ENCODE results near the gene C16orf74. TPM values are rescaled to one million over a fixed set of nuclear protein-coding genes. Genes with fewer than 3 reads are reported as not detected.

The C16orf74 gene
- total RNA-seq, 1 donor from 2014 or later = 0.82 TPM

DNA sequence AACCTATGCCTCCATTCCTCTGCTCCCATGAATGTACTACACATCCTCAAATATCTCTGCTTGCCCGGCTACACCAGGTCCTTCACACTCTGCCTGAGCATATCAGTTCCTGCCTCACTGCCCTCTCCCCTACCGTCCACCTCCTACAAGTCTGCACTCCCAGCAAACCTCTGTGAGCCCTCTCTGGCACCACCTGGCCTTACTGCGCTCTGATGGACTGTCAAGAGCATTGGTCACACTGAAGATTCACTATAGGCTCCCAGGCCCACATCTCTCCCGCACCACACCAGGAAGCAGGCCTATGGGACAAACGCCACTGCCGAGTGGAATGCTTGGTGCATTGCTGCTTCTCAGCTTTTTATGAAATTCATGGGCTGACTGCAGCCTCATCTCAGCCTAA, 71.0 kb downstream of the C16orf74 start:
- DNase-seq (ENCODE audit: low spot score in 2 of 2) = no peak
- FAIRE-seq = no peak

DNA sequence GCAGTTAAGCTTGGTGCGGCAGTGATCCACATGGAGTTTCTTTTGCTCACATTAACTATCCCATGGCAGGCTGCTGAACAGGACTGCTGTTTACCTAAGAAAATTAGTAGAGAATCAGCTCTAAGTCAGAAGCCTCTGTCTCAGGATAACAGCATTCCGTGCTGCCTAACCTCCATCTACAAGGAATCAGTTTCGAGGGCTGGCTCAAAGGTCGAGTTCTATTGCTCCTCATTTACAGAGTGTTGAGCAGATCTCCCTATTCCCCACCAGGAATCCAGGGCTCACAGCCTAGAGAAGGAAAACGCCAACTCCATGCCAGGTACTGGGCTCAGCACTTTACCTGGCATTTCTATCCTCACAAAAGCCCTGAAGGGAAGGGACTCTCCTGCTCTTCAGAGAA, 72.1 kb downstream of the C16orf74 start:
- FAIRE-seq = no peak

DNA sequence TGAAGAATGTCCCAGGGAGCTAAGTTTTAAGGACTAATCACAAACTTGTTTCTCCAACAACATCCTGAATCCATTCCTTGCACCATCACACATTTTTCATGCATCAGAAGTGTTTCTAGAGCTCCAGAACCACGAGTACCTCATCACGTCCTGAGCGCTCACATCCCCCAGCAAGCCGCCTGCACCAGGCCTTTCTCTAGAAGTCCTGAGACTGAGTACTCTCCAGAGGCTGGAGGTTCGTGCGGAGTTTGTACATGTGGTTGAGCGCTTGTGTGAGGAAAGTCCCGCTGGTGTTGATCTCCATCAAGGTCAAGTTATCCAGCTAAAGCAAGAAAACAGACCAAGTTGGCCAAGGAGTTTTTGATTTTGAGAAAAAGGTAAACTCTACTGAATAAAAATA, 72.9 kb downstream of the C16orf74 start:
- DNase-seq (ENCODE audit: low spot score in 2 of 2) = no peak
- FAIRE-seq = no peak

More for the DNA sequence above, 72.1 kb downstream of the C16orf74 start:
- no peak for DNase-seq (ENCODE audit: low spot score in 2 of 2)

DNA sequence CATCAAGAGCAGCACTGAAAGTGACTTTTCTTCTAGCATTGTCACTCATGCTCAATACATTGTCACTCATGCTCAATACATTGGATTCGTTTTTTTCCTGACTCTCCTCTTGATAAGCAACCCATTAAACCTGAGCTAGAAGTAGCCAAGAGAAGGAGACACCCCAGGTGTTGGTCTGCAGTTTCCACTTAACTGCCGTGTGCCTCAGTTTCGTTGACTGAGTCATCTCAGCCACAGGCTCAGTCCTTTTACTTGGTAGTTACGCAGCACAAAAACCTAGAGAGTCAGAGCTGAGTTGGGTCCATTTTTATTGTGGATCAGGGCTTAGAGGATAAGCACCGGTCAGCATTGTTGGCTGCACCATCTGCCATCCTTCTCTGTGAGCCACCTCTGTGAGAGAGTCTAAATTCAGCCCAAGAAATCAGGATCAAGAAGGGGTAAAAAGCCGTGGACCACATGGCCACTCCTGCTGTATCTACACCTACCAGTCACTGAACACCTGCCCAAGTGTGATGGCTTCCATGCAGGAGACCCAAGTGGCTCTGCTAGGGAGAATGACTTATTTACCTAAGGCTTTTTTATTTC, 73.4 kb downstream of the C16orf74 start:
- FAIRE-seq = no peak

DNA sequence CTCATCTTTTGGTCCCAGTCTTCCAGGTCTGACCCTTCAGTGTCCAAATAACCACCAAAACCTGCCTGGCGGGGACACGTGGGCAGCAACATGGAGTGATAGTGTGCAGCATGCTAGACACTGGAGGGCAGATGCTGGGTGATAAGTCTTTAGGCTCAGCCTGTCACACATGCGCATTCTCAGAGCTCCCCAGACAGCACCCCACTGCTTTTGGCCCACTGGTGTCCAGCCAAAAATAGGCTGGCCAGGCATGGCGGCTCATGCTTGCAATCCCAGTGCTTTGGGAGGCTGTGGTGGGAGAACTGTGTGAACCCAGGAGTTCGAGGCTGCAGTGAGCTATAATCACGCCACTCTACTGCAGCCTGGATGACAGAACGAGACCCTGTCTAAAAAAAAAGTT, 74.4 kb downstream of the C16orf74 start:
- FAIRE-seq = no peak

More for the DNA sequence above, 73.4 kb downstream of the C16orf74 start:
- DNase-seq (ENCODE audit: low spot score in 2 of 2) = no peak

DNA sequence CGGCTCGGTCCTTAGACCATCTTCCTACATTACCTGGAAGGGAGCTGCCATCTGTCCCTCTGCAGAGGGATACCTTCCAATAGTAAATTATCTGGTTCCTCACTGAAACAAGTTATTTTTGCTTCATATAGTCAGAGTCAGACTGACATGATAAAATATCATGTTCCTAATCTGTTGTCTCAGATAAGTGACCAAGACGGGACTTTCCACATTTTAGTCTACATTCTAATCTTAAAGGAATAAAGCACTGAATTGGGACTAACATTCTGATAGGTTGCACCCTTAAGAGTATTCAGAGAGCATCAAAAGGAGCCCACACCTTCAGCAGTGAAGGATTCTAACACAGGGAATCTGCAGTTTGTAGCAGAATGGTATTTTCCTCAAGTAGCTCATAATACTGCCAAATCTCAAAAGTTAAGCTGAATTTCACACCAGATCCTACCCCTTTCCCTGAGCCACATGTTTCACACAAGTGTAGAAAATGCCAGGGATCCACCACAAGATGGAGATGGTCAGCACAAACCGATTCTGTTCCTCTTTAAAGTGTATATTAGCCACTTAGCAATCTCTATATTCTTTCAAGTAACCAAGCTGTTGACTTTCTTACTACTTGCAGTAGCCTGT, 75.5 kb downstream of the C16orf74 start:
- DNase-seq (ENCODE audit: low spot score in 2 of 2) = no peak
- no peak for FAIRE-seq

More for the DNA sequence above, 74.4 kb downstream of the C16orf74 start:
- no peak for DNase-seq (ENCODE audit: low spot score in 2 of 2)

DNA sequence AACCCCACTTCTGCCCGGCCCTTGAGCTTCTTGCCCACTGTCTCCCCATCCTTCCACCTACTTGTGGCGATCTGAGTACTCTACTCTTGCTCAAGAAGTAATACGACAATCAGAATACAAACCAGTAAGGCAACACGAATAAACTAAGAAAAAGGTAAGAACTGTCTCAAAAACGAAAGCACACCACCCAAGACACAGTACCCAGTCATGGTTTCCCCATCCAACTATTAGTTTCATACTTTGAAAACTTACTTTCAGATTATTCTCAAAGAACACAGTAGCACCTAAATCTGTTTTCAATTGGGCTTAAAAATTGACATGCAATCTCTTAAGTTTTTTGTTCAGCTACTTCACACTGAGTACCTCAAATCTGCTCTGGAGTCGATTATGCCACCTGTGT, 76.1 kb downstream of the C16orf74 start:
- FAIRE-seq = no peak
- no peak for DNase-seq (ENCODE audit: low spot score in 2 of 2)

DNA sequence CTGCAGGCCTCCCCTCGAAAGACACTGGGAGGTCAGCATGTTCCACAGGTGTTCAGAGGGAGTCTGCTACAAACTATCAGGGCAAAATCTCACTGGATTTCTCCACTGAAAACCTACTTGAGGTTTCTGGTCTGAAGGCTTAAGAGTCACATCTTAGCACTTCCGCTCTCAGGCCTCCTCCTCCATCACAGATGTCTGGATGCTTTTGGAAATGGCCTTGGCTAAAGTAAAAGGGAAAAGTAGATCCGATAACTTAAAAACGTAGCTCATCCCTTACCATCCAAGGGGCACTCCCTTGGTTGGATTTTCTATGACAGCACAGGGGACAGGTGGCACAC, 76.5 kb downstream of the C16orf74 start:
- DNase-seq (ENCODE audit: low spot score in 2 of 2) = no peak
- FAIRE-seq = no peak

DNA sequence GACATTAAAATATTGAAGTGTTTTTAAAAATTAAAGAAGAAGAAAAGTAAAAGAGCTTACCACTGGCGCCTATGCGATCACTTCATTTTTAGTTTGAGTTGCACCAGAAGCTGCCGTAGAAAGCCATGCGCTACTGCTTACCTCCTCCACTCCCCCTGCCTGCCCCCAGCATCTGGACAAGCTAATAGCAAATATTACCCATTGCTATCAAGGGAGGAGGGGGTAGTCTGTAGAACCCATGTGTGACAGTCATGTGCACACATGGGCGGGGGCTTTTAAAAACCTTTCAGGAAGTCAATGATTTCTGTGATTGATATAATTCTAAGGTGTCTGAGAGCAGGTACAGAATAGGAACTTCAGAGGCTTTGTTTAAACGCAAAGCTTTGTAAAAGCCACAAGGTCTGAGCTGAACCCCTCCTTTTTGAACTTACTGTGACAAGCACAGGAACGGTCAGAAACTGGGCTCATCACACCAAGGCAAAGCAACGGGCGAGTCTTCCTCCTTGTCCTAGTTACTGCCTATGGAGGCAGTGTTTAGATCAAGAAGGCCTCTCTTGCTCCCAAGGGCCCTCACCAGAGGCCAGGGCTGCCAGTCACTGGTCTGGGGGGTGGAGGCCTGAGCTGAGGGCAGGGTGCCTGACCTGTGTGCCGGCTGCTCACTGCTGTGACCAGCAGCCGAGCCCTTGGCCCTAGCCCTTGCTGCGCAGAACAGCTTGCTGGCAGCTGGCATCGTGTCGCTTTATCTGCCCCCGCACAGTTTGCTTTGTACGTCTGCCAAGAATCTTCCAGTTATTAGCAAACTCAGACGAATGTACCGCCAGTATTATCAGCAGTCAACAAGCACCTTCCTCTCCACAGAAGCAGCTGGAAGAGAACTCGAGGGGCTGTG, 77.1 kb downstream of the C16orf74 start:
- FAIRE-seq (no peak), DNase-seq (ENCODE audit: low spot score in 2 of 2) (no peak)

DNA sequence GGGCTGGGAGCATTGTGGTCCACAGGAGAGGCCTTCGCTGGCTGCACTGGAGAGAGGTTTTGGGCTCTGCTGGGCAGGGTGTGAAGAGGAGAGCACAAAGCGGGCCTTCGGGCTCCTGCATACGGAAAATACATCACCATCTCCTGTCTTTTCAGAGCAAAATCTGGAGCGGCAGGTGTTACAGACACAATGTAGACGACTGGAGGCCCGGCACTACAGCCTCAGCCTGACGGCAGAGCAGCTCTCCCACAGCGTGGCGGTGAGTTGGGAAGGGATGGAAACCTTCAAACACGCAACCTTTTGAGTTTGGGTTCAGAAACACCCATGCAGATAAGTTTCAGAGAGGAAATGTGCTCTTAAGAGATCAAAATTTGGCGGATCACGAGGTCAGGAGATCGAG, 80.1 kb downstream of the C16orf74 start:
- no peak for FAIRE-seq

DNA sequence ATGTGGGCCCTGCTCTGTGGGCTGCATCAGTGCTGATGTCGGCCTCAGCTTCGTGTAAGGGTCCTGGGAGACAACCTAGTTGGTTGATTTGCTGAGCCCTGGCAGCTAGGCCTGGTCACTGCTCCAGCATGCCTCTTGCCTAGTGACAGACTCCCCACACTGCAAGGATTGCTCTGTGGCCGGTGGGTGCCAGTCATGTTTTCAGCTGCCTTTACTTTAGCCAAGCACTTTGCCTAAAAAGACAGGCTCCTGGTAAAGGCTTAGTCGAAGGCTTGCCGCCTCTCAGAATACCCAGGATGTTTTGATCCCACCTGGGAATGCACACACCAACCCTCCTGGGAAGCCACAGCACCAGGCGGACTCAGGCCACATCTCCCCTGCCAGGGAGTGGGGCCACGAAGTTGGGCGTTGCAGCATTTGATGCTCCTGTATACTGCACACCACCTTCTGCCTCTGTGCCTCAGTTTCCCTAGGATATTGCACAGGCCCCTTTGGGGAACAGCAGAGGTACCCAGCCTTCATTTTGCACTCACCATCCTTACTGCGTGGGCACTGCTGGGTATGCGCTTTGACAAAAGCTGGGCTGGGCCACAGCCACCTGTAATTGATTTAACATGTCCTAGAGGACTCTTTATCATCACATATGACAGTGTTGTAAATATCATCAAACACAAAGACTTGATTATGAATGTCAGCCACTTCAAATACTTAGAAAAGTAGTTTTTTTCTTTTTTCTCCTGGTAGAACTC, 82.0 kb downstream of the C16orf74 start:
- FAIRE-seq = no peak

More for the DNA sequence above, 80.1 kb downstream of the C16orf74 start:
- DNase-seq (ENCODE audit: low spot score in 2 of 2) = no peak

DNA sequence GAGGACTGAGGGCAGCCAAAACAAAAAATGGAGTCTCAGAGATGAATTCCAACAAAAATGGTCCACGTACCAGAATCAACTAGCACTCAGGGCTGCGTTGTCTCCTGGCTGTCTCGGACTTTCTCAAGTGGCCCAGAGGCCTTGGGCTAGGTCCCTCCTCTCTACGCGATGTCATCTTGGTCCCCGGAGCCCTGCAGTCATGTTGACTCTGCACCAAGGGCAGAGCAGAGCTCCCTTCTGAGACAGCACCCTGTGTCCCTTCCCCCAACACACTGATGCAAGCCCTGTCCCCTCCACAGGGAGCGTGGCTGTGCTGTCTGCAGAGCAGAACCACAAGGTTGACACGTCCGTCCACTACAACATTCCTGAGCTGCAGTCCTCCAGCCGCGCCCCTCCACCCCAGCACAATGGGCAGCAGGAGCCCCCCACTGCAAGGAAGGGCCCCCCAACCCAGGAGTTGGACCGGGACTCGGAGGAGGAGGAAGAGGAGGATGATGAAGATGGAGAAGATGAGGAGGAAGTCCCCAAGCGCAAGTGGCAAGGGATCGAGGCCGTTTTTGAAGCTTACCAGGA, 83.0 kb downstream of the C16orf74 start:
- FAIRE-seq = no peak
- no peak for DNase-seq (ENCODE audit: low spot score in 2 of 2)

More for the DNA sequence above, 82.0 kb downstream of the C16orf74 start:
- no peak for DNase-seq (ENCODE audit: low spot score in 2 of 2)

DNA sequence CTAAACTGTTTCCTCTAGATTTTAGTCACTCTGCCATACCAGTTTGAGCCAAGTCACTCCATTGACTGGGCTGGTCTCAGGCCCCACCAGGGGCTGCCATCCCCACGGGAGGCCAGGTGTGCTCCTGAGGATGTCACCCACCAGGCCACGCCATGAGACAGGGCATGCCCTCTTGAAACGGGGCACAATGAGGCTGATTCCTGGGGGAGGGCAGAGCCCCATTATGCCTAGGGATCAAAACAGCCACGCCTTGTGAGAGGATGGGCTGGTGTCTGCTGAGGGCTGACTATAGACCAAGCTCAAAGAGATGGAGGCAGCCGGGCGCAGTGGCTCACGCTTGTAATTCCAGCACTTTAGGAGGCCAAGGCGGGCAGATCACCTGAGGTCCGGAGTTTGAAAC, 83.6 kb downstream of the C16orf74 start:
- FAIRE-seq (no peak), DNase-seq (ENCODE audit: low spot score in 2 of 2) (no peak)

DNA sequence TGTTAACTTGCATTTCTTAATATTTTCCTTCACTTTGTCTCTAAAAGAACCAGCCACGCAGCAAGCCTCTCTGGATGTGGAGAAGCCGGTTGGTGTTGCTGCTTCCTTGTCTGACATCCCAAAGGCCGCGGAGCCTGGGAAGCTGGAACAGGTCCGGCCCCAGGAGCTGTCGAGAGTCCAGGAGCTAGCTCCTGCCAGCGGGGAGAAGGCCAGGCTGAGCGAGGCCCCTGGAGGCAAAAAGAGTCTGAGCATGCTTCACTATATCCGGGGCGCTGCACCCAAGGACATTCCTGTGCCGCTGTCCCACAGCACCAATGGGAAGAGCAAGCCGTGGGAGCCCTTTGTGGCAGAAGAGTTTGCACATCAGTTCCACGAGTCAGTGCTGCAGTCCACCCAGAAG, 85.0 kb downstream of the C16orf74 start:
- no peak for FAIRE-seq
- peak in 1 of 2 donors; percentile 16 for DNase-seq (ENCODE audit: low spot score in 2 of 2)

DNA sequence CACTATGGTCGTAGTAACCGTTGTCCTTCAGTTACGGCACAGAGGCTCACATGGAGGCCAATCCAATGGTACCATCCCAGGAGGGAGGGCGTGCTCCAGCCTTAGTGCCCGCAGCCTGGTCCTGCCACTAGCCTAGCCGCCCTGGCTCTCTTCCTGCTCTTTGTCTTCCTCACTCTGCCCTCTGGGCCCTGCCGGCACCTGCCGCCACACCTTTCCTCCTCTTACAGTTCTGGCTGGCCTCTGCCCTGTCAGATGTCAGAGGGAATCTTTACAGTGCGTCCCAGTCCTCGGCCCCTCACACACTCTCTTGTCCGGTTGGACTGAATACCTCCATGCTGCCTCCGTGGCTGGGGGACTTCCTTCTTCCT, 85.5 kb downstream of the C16orf74 start:
- DNase-seq (ENCODE audit: low spot score in 2 of 2) = no peak

DNA sequence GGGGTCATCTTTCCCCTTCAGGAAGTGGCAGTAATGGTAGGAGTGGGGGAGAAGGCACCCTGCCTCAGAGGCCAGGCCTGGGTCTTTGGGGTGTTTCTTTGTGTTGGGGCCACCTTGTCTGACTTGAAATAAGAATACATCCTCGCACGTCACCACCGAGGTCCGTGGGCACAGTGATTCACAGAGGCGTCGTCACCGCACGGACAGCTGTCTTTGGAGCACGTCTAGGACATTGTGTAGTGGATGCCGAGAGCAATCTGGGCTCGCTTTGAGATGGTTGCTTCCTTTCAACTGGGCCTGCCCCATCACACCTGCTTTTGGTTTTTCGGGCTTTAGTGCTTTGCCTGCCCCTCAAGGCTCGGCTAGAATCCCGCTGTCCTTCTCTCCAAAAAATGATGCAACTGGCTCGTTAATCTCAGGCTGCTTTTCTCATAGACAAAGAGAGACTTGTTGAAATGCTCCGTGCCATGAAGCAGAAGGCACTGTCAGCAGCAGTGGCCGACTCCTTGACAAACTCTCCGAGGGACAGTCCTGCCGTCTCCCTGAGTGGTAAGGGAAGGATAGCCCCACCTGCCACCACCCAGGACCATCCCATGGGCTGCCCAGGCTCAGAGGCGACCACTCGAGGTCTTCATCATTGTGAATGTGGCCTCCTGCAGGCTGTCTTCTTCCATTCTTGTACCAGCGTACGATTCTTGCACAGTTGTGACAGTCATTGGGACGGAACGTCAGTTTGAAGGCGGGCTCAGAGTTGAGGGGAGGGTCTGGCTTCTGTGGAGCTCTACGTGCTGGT, 86.1 kb downstream of the C16orf74 start:
- DNase-seq (ENCODE audit: low spot score in 2 of 2) = peak in 1 of 2 donors; percentile 22
- FAIRE-seq = no peak

More for the DNA sequence above, 85.5 kb downstream of the C16orf74 start:
- no peak for FAIRE-seq

DNA sequence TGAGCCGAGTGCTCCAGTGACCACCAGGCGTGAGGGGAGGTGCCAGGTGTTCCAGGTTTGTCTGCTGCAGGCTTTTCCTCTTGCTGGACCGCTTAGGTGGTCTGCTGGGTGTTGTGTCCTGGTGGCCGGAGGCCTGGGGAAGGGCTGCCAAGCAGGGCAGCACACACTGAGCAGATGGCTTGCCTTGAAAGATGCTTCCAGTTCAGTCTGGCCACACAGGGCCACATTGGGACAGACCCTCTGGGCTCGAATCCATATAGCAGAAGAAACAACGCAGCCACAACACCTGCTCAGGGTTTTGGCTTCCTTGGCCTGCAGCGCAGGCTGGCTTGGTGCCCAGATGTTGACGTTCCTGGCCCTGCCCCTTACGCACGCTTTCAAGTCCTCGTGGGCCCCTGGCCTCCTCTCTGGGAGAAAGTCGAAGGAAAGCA, 87.0 kb downstream of the C16orf74 start:
- DNase-seq (ENCODE audit: low spot score in 2 of 2) = no peak
- no peak for FAIRE-seq

DNA sequence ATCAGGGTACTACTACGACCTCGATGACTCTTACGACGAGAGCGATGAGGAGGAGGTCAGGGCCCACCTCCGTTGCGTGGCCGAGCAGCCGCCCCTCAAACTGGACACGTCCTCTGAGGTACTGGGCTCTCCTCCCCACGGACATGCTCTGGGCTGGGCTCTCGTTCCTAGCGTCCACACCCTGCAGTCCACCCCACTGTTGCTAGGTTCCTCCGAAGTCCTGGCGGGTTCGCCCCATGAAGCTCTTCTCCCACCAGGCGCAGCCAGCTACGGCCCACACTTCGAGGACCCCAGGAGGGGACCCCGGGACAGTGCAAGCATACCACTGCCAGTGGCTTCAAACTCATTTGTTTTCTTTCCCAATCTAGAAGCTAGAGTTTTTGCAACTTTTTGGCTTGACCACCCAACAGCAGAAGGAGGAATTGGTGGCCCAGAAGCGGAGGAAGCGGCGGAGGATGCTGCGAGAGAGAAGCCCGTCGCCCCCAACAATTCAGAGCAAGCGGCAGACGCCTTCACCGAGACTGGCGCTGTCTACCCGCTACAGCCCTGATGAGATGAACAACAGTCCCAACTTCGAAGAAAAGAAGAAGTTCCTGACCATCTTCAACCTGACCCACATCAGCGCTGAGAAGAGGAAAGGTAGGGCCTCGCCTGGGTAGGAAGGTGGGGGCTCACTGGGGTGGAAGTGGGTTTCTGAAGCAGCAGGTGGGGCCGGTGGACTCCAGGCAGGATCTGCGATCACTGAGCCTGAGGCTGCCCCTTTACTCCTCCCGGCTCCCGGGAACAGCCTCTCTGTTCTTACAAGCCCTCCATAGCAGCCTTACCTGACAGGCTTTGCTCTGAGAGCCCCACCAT, 87.7 kb downstream of the C16orf74 start:
- DNase-seq (ENCODE audit: low spot score in 2 of 2) (no peak), FAIRE-seq (no peak)

DNA sequence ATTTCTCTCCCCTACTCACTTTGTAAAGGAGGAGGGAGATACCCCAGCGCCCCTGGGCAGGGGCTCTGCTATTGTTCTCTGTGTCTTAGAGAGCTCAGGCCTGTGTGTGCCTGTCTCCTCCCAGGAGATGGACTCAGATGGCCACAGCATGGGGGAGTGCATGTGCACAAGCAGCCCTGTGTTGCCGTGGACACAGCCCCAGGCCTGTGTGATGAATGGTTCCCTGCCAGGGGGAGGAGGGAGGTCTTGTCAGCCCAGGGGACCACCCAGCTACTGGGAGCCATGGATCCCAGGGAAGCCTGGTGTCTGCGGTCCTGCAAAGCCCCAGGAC, 88.4 kb downstream of the C16orf74 start:
- peak in 1 of 2 donors; percentile 10 for DNase-seq (ENCODE audit: low spot score in 2 of 2)
- no peak for FAIRE-seq

All from frontal cortex (tissue), 4 donors.